Left lung (tissue), 10 donors: ENCODE data around the gene LRRC25. TPM values are rescaled to one million over a fixed set of nuclear protein-coding genes. Genes with fewer than 3 reads are reported as not detected.

ENCODE experiments used
- ATAC-seq: fragments of 200-7000 bp; cut with Tn5 transposase; one replicate; pipeline ENCODE4 v1.9.1; 2020; ENCODE audit warnings: moderate library complexity
- DNase-seq, 4 donors: peaks; one replicate each; pipeline ENCODE4 v3.0.0-alpha.2; 2013 to 2020
- H3K27ac ChIP-seq, 2 donors: fragments of 200-600 bp; sonication (generic) in 1 of 2; one replicate each; pipeline versions ENCODE4 v1.5.0 to v1.8.0; 2020 to 2021
- H3K27me3 ChIP-seq, 2 donors: fragments of 200-600 bp; sonication (generic) in 1 of 2; one replicate each; pipeline versions ENCODE4 v1.5.0 to v1.8.0; 2020 to 2021
- H3K36me3 ChIP-seq, 2 donors: fragments of 200-600 bp; sonication (generic) in 1 of 2; one replicate each; pipeline versions ENCODE4 v1.5.0 to v1.8.0; 2020 to 2021
- H3K4me1 ChIP-seq, 2 donors: fragments of 200-600 bp; one replicate each; pipeline ENCODE4 v1.8.0; 2021
- H3K4me3 ChIP-seq, 2 donors: fragments of 200-600 bp; sonication (generic) in 1 of 2; one replicate each; pipeline versions ENCODE4 v1.5.0 to v1.8.0; 2020 to 2021; ENCODE audit warnings: mild to moderate bottlenecking in 1 of 2
- H3K9me3 ChIP-seq, 2 donors: fragments of 200-600 bp; sonication (generic) in 1 of 2; one replicate each; pipeline versions ENCODE4 v1.5.0 to v1.8.0; 2020 to 2021
- intact Hi-C, 2 donors: fragments of 100-400 bp; cut with DNase I; formaldehyde crosslinking; loops; one replicate each; pipeline versions ENCODE4 v1.11.2 to v1.14.2; 2022
- polyA plus RNA-seq, 6 donors: library from polyadenylated mRNA; unstranded; fragments of 120-200 nt; gene quantifications; one replicate each; pipeline ENCODE4 v1.2.1, GENCODE V29; 2013; ENCODE audit not compliant: insufficient read length in 6 of 6
- total RNA-seq, 2 donors: library from RNA; stranded (reverse); fragmentation: NEBNext Ultra II Directional; extraction: Animal tissue kit (Norgen Biotek cat#: 25700); gene quantifications; one replicate each; pipeline ENCODE4 v1.2.1, GENCODE V29; 2021
- TF ChIP-seq, protein P1 (sequence below), 2 donors: fragments of 200-600 bp; sonication (generic) in 1 of 2; IDR thresholded peaks; one replicate each; pipeline versions ENCODE4 v1.5.0 to v1.8.0; 2021; ENCODE audit warnings: antibody characterized with exemption in 2 of 2
- donor health status: DM: no; HTN: yes; CAD: no.
- donor health status: DM: no; HTN: no; CAD: no.

The LRRC25 gene
- total and polyA plus RNA-seq, 8 donors, result 1.3 to 53.7 (median 1.6) TPM

DNA sequence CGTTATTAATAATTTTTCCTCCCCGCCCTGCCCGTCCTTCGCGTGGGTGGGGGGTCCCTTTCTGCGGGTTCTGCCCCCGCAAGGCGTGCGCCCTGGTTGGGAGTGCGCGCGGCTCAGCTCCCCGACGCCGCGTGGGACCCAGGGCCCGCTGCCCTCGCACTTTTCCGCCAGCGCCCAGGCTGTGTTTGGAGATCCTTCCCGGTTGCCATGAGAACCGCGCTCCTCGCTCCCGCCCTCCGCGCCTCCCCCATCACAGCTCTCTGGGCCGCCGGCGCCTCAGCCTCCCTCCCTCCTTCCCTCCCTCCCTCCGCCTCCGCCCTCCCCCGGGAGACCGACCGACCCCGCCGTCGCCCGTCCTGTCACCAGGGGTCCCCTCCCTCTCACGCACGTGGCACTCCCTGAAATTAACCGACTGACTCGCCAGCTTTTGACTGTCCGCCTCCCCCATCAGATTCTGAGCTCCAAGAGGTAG lies 19.4 kb upstream of the LRRC25 start:
- no peaks in the 10 kb centered on the region for H3K36me3 ChIP-seq
- TF ChIP-seq, protein P1, sequence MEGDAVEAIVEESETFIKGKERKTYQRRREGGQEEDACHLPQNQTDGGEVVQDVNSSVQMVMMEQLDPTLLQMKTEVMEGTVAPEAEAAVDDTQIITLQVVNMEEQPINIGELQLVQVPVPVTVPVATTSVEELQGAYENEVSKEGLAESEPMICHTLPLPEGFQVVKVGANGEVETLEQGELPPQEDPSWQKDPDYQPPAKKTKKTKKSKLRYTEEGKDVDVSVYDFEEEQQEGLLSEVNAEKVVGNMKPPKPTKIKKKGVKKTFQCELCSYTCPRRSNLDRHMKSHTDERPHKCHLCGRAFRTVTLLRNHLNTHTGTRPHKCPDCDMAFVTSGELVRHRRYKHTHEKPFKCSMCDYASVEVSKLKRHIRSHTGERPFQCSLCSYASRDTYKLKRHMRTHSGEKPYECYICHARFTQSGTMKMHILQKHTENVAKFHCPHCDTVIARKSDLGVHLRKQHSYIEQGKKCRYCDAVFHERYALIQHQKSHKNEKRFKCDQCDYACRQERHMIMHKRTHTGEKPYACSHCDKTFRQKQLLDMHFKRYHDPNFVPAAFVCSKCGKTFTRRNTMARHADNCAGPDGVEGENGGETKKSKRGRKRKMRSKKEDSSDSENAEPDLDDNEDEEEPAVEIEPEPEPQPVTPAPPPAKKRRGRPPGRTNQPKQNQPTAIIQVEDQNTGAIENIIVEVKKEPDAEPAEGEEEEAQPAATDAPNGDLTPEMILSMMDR (IDR thresholded peaks at IDR 0.05), result no peak
- no peaks in the 10 kb centered on the region for H3K9me3 ChIP-seq
- H3K4me3 ChIP-seq, result peak overlapping the region; percentile 21 to 58
- DNase-seq (peak; percentile 93 to 97 (median 95)), ATAC-seq (peak; percentile 66)
- intact Hi-C loops, result no loop called here
- peak overlapping the region; percentile 96 to 98 for H3K27ac ChIP-seq
- H3K4me1 ChIP-seq, result peaks cover 47 to 74% of the 10 kb centered on the region in 2 donors
- H3K27me3 ChIP-seq, result peaks cover 0 to 38% of the 10 kb centered on the region in 2 donors

DNA sequence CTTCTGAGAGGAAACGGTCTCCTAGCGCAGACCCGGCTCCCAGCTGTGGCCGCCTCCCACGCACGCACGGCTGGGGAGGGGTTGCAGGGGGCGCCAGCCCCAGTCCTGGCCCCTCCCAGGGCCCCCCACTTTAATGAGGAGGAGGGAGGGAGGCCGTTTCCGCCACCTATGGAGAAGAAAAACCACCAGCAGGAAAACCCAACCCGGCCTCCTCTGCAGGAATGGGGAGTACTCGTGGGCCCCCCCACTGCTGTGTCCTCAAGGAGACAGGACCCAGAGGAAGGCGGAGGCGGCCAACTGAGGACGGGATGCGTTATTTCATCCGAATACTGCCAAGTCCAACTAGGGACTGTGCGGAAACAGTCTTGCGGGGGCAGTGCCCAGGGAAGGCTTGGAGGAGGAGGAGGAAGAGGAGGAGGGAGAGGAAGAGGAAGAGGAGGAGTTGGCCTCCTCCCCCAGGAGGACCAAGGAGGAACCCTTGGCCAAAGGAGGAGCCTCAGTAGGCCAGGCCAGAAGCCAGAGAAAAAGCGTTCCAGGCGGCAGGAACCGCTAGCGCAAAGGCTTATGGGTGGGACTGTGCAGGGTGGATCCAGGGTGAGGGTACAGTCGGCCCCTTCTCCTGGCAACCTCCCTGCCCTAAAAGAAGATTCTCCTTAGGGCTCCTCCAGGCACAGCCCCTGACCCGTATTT lies 17.9 kb upstream of the LRRC25 start:
- DNase-seq (peak; percentile 76 to 86 (median 82)), ATAC-seq (peak; percentile 2)
- peaks cover 0 to 37% of the 10 kb centered on the region in 2 donors for H3K27me3 ChIP-seq
- H3K4me1 ChIP-seq, result peaks cover 42 to 64% of the 10 kb centered on the region in 2 donors
- no peaks in the 10 kb centered on the region for H3K9me3 ChIP-seq
- no peaks in the 10 kb centered on the region for H3K36me3 ChIP-seq
- intact Hi-C loops, result no loop called here
- peak overlapping the region; percentile 96 to 98 for H3K27ac ChIP-seq
- peak overlapping the region; percentile 24 to 37 for H3K4me3 ChIP-seq
- TF ChIP-seq, protein P1 (IDR thresholded peaks at IDR 0.05), result no peak

DNA sequence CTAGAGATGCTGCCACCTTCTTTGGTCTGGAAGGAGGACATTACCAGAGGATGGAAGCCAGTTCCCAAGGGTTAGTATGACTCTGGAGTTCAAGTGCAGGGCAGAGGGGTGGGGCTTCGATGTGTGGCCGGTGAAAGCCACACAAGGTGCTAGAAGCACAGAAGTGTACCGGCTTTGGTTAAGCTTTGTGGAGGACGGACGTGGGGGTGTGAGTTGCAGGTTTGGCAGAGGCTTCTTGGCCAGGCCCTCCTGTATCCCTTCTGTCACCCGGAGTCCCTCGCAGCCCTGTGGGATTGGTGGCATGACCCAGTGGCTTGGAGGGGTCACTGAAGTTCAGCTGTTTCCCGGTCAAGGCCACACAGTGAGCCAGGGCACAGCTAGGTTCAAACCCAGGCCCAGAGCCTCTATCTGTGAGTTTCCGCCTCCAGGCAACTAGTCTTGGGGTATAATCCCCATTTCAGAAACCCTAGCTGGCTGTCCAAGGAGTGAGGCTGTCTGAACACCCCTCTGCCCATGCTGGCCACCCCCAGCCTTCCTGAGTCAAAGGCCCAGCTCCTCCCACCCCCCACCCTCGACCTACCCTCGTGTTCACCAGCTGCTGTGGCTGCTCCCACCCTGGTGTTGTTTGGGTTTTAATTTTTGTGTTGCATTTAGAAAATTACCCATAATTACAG lies 17.2 kb upstream of the LRRC25 start:
- intact Hi-C loops, result no loop called here
- TF ChIP-seq, protein P1 (IDR thresholded peaks at IDR 0.05), result no peak

DNA sequence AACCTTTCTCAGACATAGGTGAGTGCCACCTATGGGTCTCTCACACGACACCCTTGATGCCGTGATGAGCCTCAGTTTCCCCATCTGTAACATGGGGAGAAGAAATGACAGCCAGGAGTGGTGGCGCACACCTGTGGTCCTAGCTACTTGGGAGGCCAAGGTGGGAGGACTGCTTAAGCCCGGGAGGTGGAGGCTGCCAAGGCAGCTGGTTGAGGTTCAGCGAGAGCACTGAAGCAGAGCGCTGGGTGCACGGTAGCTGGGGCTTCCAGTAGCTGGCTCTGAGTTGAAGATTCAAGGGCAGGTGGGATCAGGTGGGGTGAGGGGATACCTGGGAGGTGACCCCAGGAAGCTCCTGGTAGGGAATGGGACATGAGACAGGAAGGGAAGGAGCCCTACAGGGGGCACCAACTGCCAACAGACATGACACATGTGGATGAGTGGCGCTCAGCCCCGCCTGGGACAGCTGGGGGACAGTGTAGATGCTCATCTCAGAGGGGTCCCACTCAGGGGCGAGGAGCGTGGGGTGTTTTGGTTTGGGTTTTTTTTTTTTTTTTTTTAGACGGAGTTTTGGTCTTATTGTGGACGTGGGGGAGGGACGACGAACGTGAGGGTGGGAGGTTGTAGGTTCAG lies 15.3 kb upstream of the LRRC25 start:
- Histone ChIP-seq H3K9me3 (no peaks in the 10 kb centered on the region), H3K4me3 (no peak overlapping the region), H3K27me3 (peaks cover 0 to 15% of the 10 kb centered on the region in 2 donors), H3K27ac (no peak overlapping the region), H3K36me3 (no peaks in the 10 kb centered on the region), H3K4me1 (peaks cover 30 to 54% of the 10 kb centered on the region in 2 donors)
- intact Hi-C loops, result no loop called here
- DNase-seq, result peak in 2 of 4 donors; percentile 34 to 68
- TF ChIP-seq, protein P1 (IDR thresholded peaks at IDR 0.05), result no peak
- ATAC-seq, result no peak

More for the DNA sequence above, 17.2 kb upstream of the LRRC25 start:
- Histone ChIP-seq H3K4me3 (peak overlapping the region; percentile 24 to 37), H3K4me1 (peaks cover 42 to 59% of the 10 kb centered on the region in 2 donors), H3K9me3 (no peaks in the 10 kb centered on the region), H3K27me3 (peaks cover 0 to 30% of the 10 kb centered on the region in 2 donors), H3K27ac (peak overlapping the region; percentile 96 to 98), H3K36me3 (no peaks in the 10 kb centered on the region)
- peak in 2 of 4 donors; percentile 55 to 63 for DNase-seq
- ATAC-seq, result no peak
